ENCODE measurements around the gene FGF12.
"Not testable (repeated sequence)": the region's sequence is repeated elsewhere in the genome, so short reads cannot be mapped to it uniquely, and the experiment has no call there.

Gene FGF12

DNA sequence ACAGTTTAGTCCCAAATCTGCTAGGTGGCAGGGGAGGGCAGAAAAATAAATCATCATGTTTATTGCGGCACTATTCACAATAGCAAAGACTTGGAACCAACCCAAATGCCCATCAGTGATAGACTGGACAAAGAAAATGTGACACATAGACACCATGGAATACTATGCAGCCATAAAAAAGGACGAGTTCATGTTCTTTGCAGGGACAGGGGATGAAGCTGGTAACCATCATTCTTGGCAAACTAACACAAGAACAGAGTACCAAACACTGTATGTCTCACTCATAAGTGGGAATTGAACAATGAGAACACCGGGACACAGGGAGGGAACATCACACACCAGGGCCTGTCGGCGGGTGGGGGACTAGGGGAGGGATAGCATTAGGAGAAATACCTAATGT, 150.6 kb downstream of the FGF12 start:
- not testable (repeated sequence) for DNase-seq

DNA sequence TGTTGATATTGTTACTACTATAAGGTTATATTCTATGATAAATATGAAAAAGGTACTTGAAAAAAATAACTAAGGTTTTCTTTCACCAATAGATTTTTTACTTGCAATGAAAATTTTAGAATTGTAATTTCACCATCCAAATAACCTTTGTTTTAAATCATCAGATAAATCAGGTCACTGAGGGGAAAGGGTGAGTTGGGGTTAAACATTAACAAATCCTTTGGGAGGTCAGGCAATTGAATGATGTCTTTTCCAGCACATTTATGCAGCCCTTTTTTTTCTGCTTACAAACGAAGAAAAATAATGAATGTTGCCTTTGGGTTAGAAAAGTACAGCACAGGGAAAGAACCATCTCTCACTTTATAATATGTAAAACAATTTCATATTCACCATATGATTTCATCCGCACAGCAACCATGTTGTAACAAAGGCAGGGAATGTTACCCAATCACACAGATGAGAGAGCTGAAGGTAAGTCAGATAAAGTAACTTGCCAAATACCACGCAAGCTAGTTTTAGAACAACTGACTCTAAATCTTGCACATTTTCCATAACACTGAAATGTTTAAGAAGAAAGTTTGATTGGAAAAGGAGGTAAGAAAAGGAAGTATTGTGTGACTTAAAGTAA, 151.3 kb downstream of the FGF12 start:
- no peak for DNase-seq

DNA sequence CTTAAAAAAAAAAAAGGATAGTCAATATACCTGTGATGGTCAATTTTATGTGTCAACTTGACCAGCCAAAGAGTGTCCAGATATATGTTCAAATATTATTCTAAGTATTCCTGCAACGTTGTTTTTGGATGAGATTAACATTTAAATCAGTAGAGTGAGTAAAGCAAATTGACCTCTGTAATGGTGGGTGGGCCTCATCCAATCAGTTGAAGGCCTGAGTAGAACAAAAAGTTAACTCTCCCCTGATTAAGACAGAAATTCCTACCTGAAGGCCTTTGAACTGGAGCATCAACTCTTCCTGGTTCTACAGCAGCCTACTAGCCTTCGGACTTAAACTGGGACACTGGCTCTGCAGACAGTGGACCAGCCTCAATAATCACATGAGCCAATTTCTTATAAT, 154.1 kb downstream of the FGF12 start:
- DNase-seq: no peak

DNA sequence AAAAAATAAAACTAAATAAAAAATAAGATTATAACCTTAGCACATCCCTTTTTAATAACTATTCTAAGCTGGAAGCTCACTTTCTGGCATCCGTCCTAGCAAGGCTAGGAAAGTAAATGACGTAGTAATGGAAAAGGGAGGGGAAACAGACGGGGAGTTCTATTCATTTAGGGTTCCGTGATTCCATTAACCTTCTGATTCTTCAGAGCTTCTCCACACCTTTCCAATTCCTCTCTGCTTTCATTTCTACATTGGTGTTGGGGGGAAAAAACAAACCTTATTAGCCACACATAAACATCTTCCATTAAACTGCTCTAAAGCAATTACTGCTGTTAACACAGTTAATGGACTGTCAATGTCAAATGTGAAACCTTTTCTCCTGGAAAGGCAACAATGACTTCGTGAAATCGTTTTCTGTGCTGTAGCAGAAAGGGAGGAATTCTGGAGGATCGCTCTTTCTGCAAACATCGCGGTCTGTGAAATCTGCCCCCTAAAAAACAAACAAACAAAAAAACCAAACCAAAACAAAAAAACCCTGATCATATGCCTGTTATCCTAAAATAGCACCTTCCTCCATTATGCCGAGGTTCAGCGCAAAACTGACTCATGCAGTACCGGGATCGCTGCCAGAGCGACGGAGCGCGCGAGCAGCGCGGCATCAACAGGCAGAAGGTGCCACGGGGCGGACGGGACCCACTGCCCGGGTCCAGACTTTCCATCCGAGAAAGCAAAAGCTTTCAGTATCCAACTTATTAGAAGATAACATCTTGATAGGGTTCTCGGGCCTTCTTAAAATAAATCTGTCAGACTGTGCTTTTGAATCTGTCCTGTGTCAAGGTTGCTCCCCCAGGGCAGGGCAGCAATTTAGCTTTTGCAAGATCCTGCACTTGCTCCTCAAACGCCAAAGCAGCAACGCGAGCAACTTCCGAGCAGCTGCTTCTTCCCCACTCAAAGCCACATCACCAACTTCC, 156.2 kb downstream of the FGF12 start:
- DNase-seq: peak; percentile 45

DNA sequence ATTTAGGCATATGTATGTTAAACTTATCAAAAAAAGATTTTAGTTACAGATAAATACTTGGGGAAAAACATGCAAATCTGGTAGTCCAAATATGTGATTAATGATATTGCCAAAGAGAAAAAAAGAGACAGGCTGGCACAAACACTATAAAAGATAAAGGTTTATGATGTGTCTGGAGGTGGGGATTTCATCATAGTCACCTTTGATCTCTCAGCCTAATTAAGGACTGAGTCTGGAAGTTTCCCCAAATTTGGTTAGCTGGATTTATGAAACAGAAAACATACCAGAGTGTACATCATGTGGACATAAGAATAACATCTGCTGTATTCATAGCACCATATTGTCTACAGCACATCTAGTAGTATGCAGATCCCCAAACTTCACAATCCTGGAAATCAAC, 157.0 kb downstream of the FGF12 start:
- no peak for DNase-seq

DNA sequence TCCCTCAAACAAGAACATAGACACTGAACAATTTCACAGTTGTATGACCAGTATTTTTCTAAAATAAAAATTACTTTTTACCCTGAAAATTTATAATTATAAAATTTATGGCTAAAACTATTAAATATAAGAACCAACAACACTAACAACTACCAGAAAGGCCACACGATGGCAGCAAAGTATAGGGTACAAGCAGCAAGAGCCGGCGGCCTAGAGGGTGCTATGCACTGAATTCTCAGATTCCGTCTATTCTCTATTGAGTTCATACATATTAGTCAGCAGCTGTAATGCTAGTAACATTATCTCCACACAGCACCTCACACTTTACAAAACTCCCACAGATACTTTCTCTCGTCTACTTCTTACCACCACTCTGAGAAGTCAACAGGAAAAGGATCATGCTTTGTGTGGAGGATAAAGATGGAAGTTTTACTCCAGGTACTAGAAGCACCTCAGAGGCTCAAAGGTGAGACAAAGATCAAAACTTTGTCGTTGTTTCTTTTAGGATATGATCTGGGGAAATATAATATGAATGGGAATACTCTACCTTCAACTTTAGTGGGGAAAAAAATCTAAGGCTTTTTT, 160.5 kb downstream of the FGF12 start:
- peak; percentile 86 for DNase-seq

DNA sequence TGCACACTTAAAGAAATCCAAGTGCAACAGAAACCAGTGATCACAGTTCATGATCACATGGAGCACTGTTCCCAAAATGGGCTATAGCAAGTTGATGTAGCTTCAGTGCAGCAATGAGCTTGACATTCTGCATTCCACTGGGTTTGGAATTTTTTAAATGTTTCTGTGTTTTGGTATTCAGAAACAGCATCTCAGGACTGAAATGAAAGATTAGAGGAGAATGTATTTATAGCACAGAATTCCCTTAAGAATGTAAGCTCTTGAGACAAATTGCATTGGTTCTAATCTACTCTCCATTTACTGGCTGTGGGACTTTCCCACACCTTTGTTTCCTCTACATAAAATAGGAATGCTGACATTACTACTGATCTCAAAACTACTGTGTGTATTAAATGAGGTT, 162.7 kb downstream of the FGF12 start:
- DNase-seq: no peak

DNA sequence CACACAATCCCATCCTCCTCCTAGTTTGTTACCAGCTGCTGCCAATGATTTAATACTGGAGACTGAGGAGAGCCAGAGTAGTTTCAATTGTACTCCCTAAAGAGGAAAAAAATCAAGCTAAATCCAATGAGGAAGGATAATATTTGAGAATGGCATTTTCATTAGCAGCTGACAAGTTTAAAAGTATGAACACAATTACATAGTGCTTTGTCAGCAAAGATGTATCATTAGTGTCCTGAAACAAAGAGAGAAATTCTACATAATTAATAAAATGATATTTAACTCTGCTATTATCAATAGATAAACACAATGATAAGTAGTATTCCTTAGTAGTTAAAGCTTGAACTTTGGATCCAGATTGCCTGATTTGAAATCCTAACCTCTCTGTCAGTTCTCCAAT, 163.9 kb downstream of the FGF12 start:
- no peak for DNase-seq

DNA sequence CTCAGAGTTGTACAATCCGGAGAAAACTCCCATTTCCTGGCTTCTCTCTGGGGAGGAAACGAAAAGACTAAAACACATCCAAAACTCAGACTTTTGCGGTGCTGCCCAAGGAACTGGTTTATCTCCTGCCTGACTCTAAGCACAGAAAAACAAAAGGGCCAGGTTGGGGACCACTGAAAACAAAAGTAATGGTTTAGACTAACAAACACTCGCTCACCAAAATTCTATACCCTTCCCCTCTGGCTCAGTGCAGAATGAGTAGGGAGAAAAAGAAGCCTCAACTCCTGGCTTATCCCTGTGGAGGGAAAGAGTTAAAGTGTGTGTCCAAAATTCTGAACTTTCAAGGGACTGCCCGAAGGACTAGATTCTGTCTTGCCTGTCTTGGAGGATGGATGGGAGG, 173.6 kb downstream of the FGF12 start:
- no peak for DNase-seq

DNA sequence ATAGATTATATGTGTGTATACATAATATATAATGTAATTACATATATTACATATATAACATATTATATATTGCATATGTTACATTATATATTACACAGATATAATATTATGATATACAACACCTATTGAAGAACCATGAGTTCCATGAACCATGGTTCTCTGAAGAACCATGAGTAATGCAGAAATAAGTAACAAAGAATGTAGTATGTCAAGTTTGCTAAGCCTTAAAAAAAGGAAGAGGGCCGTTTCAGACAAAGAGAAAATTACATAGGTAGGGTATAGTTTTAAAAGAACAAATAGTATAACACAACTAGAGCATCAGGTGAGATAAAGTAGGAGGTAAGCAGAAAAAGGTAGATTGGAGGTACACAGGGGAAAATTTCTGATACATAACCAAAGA, 177.0 kb downstream of the FGF12 start:
- no peak for DNase-seq

DNA sequence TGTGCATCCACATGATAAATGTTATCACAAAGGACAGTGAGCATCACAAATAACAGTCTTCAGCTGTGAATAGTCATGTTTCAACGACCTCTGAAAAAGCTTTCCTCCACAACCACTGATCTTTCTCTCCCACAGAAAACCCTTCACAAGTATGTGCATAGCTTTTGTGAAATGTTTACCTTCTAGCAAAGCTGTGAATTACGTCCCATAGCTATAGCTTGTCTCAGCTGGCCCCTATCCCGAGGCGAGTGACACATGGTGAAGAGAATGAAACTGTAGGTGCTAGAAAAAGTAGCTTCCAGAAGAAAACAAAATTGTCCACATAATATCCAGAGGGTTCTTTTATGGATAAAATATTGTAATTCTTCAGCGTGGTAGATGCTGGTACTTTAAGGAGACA, 182.0 kb downstream of the FGF12 start:
- DNase-seq: no peak

DNA sequence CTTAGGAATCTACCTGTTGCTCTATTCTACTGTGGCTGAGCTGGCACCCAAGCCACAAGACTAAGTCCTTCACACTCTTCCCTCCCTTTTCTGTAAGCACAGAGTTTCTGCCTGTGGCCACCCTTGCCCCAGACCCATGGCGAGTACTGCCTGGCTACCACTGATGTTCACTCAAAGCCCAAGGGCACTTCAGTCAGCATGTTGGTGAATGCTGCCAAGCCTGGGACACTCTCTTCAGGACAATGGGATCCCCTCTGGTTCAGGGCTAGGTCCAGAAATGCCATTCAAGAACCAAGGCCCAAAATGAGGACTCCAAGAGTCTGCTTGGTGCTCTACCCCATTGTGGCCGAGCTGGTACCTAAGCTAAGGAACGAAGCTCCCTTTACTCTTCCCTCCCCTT, 184.2 kb downstream of the FGF12 start:
- DNase-seq: no peak

DNA sequence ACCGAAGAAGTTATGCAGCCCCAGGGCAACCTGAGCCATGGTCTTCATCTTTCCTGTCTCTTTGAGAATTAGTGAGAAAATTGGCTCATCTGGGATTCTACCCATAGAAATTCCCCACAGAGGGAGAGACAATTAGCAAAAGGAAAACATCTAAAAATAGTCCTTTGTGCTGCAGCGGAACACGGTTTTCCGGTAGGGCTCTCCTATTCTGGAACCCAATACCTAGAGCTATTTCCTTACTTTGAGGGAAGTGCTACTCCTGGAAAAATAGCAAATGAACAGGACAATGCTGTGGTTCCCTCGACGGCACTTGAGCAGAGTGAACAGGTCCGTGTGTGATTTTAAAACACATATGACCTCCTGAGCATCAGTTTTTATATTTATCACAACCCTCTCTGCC, 210.5 kb downstream of the FGF12 start:
- DNase-seq: no peak

DNA sequence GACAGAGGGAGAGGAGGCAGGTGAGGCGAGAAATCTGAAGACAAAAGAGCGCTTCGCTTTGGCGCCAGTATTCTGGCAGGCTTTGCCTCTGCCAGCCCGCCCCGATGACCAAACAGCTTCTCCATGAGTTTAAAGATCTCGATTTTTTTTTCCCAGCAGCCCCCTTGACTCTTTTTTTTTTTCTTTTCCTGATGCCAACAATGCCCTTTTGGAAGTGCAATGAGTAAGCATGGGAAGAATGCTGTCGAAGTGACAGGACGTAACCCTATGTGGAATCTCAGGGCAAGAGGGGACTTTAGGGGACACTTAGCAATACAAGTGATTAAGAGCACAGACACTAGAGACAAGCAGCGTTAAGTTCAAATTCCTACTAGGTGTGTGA, 211.7 kb downstream of the FGF12 start:
- no peak for DNase-seq

DNA sequence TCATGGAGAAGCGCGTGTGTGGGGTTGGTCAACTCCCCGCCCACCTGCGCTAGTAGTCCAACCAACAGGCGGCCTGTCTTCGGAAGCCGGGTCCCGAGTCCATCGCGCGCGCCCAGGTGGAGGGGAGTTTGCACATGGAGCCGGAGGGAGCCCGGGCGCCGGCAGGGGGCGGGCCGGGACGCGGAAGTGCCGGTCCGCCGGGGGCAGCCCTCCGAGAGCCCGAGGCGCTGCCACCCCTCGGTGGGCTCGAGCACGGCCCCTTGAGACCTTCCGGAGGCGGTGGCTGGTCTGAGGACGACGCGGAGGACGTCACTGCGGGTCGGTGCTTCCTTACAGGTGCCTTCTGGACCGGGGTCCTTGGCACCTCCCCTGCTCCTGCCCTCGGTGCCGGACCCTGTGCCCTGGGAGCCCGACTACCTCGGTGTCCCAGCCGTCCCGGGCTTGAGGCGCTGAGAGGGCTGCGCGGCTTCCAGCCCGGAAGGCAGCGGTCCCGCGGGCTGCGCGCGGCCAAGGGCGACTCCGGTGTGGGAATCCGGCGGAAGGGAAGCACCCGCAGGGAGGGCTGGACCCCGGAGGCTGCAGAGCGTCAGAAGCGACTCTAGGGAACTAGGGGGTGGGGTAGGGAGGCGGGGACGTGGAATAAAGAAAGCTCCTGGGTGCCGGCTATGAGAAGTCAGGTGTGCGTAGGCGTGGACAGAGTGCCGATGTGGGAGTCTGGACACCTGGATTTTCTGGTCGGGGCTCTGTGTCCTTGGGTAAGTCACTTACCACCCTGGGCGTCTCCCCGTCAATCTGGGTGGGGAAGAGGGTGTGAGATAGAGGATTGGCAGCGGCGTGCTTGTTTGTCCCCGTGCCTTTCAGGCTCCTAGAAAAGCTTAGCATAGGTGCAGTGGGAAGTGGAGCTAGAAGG, 212.3 kb downstream of the FGF12 start:
- peak; percentile 87 for DNase-seq

DNA sequence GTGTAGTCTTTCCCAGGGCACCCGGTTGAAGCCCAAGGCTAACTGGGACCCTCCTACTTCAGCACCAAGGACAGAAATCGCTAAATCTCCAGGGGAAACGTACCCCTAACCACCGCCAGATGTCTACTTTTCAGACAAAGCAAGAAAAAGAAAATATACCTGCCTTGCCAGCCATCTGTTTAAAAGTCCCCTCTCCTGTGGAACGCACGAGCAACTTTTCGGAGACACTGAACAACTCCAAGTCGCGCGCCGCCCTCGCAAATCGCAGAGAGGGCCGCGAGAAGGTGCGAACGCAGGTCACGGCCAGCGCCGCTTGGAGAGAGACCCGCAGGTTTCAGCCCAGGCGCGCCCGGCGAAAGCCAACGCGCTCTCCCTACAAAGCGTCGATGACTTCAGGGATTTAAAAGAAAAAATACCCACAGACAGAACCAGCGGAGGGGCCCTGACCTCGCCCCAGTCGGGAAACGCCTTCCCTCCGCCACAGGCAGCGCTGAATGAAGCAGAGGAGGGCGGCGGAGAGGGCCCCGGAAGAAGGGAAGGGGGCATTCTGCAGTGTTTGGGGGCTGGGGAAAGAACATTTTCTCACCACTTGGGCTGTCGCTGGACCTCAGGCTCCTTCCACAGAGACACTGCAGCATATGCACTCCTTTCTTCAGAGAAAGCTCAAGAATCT, 213.1 kb downstream of the FGF12 start:
- peak; percentile 72 for DNase-seq

DNA sequence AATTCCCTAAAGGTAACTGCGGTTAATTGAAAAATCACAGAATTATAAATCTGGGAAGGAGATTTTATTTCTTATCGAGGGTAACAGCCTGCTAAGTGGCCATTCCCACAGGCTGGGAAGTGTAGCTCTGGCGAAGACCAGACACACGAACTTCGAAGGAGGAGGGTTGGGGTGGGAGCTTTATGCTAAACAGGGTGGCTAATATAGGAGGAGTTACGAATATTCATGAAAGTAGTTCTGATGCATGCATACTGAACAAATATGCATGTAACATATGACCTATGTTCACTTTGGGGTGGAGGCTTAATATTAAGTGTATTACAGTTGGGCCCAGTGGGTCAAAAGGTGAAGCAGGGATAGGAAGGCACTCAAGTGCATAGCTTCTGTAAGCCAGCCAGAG, 221.6 kb downstream of the FGF12 start:
- DNase-seq: no peak

DNA sequence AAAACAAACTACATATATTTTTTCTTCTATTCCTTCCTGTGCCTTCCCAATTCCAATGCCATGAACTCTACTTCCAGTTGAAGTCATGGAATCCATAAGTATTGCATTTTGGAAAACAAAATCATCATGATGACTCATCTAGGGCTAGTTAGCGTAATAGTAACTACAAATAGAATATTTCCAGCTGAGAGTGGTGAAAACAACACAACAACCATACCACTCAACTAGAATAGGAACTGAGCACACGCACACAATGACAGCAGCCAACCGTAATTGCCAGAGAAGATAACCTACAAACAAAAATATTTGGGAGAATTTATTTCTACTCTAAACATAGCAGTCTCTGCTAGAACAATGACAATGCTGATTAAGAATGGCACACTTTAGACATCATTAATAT, 225.9 kb downstream of the FGF12 start:
- DNase-seq: no peak

DNA sequence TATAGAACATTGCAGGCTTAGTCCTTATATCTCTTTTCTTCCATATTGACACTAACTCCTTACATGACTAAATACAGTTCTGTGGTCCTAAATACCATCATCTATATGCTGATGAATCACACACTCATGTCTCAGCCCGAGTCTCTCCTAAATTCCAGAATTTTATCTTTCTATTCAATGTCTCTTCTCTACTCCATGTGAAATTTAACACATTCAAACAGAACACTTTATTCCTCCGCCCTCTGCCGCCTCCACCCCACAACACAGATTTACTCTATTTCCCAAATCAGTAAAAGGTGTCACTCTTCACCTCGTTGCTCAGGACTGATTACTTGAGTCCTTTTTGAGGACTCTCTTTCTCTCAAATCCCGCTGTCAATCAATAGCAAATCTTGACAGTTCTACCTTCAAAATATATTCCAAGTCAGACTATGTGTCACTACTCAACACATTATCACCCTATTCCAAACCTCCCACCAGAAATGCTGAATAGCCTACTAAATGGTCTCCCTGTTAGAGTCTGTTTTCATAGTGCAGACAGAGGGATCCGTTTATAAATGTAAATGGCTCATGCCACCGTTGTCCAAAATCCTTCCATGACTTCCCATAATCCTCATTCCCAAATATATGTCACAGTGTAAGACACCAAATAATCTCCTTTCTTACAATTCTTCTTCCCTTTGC, 230.3 kb downstream of the FGF12 start:
- no peak for DNase-seq

DNA sequence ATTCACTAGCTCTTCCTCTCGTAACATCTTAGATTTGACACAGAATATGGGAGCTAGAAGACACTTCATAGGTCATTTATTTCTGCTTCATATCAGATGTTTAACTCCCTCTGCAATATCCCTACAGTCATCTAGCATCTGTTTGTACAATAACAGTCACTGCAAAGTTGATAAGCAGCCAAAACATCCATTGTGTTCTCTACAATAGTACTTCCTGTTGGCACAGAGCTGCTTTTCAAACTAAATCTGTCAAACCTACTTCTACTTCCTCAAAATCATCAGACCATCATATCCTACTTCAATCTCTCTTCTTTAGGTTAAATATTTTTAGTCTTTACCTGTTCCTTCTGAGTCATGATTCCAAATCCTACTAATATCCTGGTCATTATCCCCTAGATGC, 233.2 kb downstream of the FGF12 start:
- no peak for DNase-seq

DNA sequence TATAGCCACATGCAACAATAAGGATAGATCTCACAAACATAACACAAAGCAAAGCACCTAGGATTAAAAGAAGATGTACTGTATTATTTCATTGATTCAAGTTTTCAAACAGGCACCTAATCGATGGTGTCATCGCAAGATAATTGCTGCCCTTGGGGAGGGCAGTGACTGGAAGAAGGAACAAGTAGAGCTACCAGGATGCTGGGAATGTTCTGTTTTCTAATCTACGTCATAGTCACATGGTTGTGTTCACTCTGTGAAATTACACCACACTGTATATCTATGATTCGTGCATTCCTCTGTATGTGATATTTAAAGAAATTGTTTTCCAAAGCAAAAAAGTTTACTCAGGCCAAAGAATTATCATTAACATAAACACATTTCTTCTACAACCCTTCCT, 236.6 kb downstream of the FGF12 start:
- no peak for DNase-seq

DNA sequence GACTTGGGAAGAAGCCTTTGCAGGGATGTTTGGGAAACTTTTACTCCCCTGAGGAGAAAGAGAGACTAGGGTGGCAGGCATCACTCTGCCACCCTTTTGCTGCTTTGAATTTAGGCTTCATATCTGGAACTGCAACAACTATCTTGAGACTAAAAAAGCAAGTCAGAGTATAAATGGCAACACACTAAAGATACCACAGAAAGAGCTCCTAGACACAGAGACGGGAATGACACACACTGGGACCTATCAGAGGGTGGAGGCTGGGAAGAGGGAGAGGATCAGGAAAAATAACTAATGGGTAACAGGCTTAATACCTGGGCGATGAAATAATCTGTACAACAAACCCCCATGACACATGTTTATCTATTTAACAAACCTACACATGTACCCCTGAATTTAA, 237.8 kb downstream of the FGF12 start:
- no peak for DNase-seq

Measured in NCI-H82 (cell line).